ENCODE results near the gene CD59.

Gene CD59

DNA sequence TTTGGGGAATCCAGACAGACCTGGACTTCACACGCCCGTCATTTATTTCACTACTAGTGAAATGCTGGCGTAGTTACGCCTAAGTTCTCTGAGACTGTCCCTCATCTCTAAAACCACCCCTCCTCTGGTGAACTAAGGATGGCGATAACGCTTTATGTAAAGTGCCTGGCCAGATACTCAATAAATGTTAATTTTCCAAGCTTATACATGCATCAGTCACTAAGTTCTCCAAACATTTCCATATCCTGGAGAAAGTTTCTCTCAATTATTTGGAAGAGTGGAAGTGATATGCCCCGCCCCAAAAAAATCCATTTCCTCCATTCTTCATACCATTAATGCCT lies 39.2 kb upstream of the CD59 start:
- Histone ChIP-seq H3K9me3 (ENCODE audit: insufficient read depth, low read depth, low read length) (no peaks in the 10 kb centered on the region), H3K9ac (ENCODE audit: low read depth, low read length, poor library complexity, severe bottlenecking) (no peak overlapping the region), H3K36me3 (ENCODE audit: insufficient read depth, low read length) (no peaks in the 10 kb centered on the region), H3K4me2 (ENCODE audit: low read depth, low read length, poor library complexity, severe bottlenecking) (peak overlapping the region; percentile 99), H3F3A (ENCODE audit: low read depth) (no peaks in the 10 kb centered on the region), H4K20me1 (ENCODE audit: insufficient read depth, low read length, poor library complexity, severe bottlenecking) (peaks cover 14% of the 10 kb centered on the region), H3K4me3 (ENCODE audit: low read length, poor library complexity, severe bottlenecking) (no peak overlapping the region), H2AFZ (ENCODE audit: low read length) (no peak overlapping the region), H3K79me2 (ENCODE audit: insufficient read depth, low read length) (peaks cover 28% of the 10 kb centered on the region), H3K27me3 (ENCODE audit: insufficient read depth, low read length, poor library complexity, severe bottlenecking) (peaks cover 10% of the 10 kb centered on the region), H3K4me1 (ENCODE audit: insufficient read depth, low read length, poor library complexity, severe bottlenecking) (peaks cover 46% of the 10 kb centered on the region), H3K9me2 (replicated peaks; ENCODE audit: low read depth, low read length) (no peaks in the 10 kb centered on the region)
- TF ChIP-seq, protein P1, sequence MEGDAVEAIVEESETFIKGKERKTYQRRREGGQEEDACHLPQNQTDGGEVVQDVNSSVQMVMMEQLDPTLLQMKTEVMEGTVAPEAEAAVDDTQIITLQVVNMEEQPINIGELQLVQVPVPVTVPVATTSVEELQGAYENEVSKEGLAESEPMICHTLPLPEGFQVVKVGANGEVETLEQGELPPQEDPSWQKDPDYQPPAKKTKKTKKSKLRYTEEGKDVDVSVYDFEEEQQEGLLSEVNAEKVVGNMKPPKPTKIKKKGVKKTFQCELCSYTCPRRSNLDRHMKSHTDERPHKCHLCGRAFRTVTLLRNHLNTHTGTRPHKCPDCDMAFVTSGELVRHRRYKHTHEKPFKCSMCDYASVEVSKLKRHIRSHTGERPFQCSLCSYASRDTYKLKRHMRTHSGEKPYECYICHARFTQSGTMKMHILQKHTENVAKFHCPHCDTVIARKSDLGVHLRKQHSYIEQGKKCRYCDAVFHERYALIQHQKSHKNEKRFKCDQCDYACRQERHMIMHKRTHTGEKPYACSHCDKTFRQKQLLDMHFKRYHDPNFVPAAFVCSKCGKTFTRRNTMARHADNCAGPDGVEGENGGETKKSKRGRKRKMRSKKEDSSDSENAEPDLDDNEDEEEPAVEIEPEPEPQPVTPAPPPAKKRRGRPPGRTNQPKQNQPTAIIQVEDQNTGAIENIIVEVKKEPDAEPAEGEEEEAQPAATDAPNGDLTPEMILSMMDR (conservative IDR thresholded peaks at IDR 0.05; ENCODE audit: low read length) = no peak
- TF ChIP-seq EZH2phosphoT487 (IDR thresholded peaks at IDR 0.05; ENCODE audit: borderline replicate concordance) = no peak

DNA sequence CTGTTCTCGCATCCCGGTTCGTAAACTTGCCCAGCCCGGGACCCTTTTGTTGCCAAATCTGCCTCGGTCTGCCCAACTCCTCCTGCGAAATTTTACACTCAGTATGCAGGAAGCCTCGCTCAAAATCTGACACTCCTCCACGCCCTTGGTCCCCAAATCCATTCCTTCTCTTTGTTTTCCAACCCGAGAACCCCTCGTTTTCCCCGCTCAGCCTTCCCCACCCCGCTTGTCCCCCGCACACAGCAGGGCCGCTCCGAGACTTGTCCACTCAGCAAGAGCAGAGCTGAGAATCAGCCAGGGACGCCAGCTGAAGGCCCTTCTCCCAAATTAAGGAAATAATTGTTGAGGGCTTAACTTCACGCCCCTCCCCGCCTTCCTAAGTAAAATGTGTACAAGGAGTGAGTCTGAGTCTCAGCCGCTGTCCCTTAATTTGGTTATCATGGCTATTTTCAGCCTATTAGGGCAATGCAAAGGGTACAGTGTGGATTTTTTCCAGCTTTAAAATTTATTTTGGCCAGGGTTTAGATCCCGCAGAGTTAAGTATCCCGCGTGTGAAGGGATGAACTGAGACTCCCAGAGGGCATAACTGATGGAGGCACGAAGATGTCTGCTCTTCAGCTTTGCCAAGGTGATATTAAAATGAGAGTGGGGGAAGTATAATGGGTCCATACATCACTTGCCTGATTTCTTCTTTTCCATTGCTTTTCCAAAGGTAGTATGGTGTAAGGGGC lies 38.7 kb upstream of the CD59 start:
- peak overlapping the region; percentile 78 for H3K9ac ChIP-seq (ENCODE audit: low read depth, low read length, poor library complexity, severe bottlenecking)
- TF ChIP-seq, protein P1 (conservative IDR thresholded peaks at IDR 0.05; ENCODE audit: low read length) = no peak
- TF ChIP-seq EZH2phosphoT487 (IDR thresholded peaks at IDR 0.05; ENCODE audit: borderline replicate concordance) = no peak

DNA sequence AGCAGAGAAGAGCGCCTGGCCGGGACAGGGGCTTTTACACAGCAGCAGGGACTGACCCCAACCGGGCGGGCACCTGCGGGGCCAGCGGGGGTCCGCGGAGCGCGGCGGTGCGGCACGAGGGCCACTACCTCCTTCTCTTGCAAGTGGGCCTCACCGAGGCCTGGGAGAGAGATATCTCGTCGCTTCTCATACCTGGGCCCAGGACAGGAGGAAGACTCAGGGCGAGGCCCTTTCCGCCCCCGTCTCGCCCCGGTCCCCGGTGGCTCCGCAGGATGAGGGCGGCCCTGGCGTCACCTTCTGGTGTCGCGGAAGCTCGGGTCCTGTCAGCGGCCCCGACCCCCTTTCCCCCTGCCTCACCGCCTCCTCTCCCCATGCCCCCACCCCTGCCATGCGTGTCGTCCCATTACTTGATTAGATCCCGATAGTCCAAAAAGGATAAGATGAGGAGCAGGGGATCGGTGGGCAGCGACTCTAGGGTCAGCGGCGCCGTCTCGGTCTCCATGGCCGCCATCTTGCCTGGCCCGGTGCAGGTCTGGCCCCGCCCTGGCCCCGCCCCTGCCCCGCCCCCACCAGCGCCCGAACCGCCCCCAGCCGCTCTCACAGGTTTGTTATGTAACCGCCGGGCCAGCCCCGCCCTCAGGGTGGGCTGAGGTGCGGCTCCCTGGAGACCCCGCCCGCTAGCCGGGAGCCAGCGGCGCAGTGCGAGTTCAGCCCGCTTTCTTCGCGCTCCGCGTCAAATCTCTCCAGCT lies 37.9 kb upstream of the CD59 start, which contains the start of gene FBXO3:
Gene FBXO3, minus strand, starts transcription at position 534 of the 749 bp plus-strand sequence. Its CDS starts 23 bp downstream, at position 511.
- TF ChIP-seq, protein P1 (conservative IDR thresholded peaks at IDR 0.05; ENCODE audit: low read length) = no peak
- no peak for TF ChIP-seq EZH2phosphoT487 (IDR thresholded peaks at IDR 0.05; ENCODE audit: borderline replicate concordance)
- Histone ChIP-seq H3K4me2 (ENCODE audit: low read depth, low read length, poor library complexity, severe bottlenecking) (peak within 1 kb of the TSS; percentile 99), H3K36me3 (ENCODE audit: insufficient read depth, low read length) (no peaks in the 10 kb centered on the region), H3K4me3 (ENCODE audit: low read length, poor library complexity, severe bottlenecking) (peak within 1 kb of the TSS; percentile 96), H3K9me3 (ENCODE audit: insufficient read depth, low read depth, low read length) (no peaks in the 10 kb centered on the region), H3F3A (ENCODE audit: low read depth) (no peaks in the 10 kb centered on the region), H2AFZ (ENCODE audit: low read length) (peak within 1 kb of the TSS; percentile 100), H3K9ac (ENCODE audit: low read depth, low read length, poor library complexity, severe bottlenecking) (peak within 1 kb of the TSS; percentile 78), H3K9me2 (replicated peaks; ENCODE audit: low read depth, low read length) (no peaks in the 10 kb centered on the region), H3K27me3 (ENCODE audit: insufficient read depth, low read length, poor library complexity, severe bottlenecking) (peaks cover 10% of the 10 kb centered on the region), H4K20me1 (ENCODE audit: insufficient read depth, low read length, poor library complexity, severe bottlenecking) (peaks cover 14% of the 10 kb centered on the region), H3K79me2 (ENCODE audit: insufficient read depth, low read length) (peaks cover 28% of the 10 kb centered on the region), H3K4me1 (ENCODE audit: insufficient read depth, low read length, poor library complexity, severe bottlenecking) (peaks cover 50% of the 10 kb centered on the region)

More for the DNA sequence above, 38.7 kb upstream of the CD59 start:
- H3K9me2 ChIP-seq (replicated peaks; ENCODE audit: low read depth, low read length) = no peaks in the 10 kb centered on the region
- H3K4me2 ChIP-seq (ENCODE audit: low read depth, low read length, poor library complexity, severe bottlenecking) = peak overlapping the region; percentile 99
- peaks cover 50% of the 10 kb centered on the region for H3K4me1 ChIP-seq (ENCODE audit: insufficient read depth, low read length, poor library complexity, severe bottlenecking)
- no peaks in the 10 kb centered on the region for H3K9me3 ChIP-seq (ENCODE audit: insufficient read depth, low read depth, low read length)
- no peaks in the 10 kb centered on the region for H3F3A ChIP-seq (ENCODE audit: low read depth)
- peaks cover 14% of the 10 kb centered on the region for H4K20me1 ChIP-seq (ENCODE audit: insufficient read depth, low read length, poor library complexity, severe bottlenecking)
- peak overlapping the region; percentile 96 for H3K4me3 ChIP-seq (ENCODE audit: low read length, poor library complexity, severe bottlenecking)
- H2AFZ ChIP-seq (ENCODE audit: low read length) = peak overlapping the region; percentile 96
- peaks cover 28% of the 10 kb centered on the region for H3K79me2 ChIP-seq (ENCODE audit: insufficient read depth, low read length)
- H3K36me3 ChIP-seq (ENCODE audit: insufficient read depth, low read length) = no peaks in the 10 kb centered on the region
- H3K27me3 ChIP-seq (ENCODE audit: insufficient read depth, low read length, poor library complexity, severe bottlenecking) = peaks cover 10% of the 10 kb centered on the region

Data from Loucy (cell line).